Uterus (tissue), 4 donors: Measurements from ENCODE around the gene FAHD1. TPM values are rescaled to one million over a fixed set of nuclear protein-coding genes. Genes with fewer than 3 reads are reported as not detected.

Source experiments
- DNase-seq, 2 donors: peaks; one replicate each; pipeline ENCODE4 v3.0.0-alpha.2; 2019 to 2020
- H3K27ac ChIP-seq, 2 donors: fragments of 200-600 bp; sonication (generic); 1 replicate in 1 of 2; 2 replicates in 1 of 2; pipeline ENCODE4 v1.5.1; 2016 to 2018
- H3K27me3 ChIP-seq, 2 donors: fragments of 200-600 bp; sonication (generic); one replicate each; pipeline ENCODE4 v1.5.1; 2018 to 2019; ENCODE audit warnings: control low read depth in 1 of 2
- H3K36me3 ChIP-seq, 2 donors: fragments of 200-600 bp; sonication (generic); one replicate each; pipeline ENCODE4 v1.5.1; 2019; ENCODE audit warnings: control low read depth in 1 of 2
- H3K4me1 ChIP-seq, 2 donors: fragments of 200-600 bp; sonication (generic); one replicate each; pipeline ENCODE4 v1.5.1; 2018 to 2019; ENCODE audit warnings: control low read depth in 1 of 2
- H3K4me3 ChIP-seq, 2 donors: fragments of 200-600 bp; sonication (generic); 1 replicate in 1 of 2; 2 replicates in 1 of 2; pipeline ENCODE4 v1.5.1; 2018 to 2019; ENCODE audit warnings: mild to moderate bottlenecking in 1 of 2
- H3K9me3 ChIP-seq, 2 donors: fragments of 200-600 bp; sonication (generic); one replicate each; pipeline ENCODE4 v1.5.1; 2019; ENCODE audit warnings: control low read depth in 1 of 2
- CTCF ChIP-seq, 4 experiments: fragments of 200-600 bp in 2 of 4; fragments of 450-650 bp in 2 of 4; sonication (generic) in 2 of 4; IDR thresholded peaks; one replicate each; pipeline ENCODE4 v1.5.1; 2016 to 2019; ENCODE audit warnings: antibody characterized with exemption in 4 of 4, mild to moderate bottlenecking in 2 of 4, moderate library complexity in 1 of 4
- POLR2A ChIP-seq, 2 donors: fragments of 450-650 bp; IDR thresholded peaks; one replicate each; pipeline ENCODE4 v1.6.1; 2016; ENCODE audit warnings: antibody characterized with exemption in 2 of 2, mild to moderate bottlenecking in 1 of 2, moderate library complexity in 1 of 2
- intact Hi-C: fragments of 100-400 bp; cut with DNase I; formaldehyde crosslinking; loops from one replicate; pipeline ENCODE4 v1.15.1; 2023; ENCODE audit warnings: low total_unique reads
- total RNA-seq, 4 donors: library from RNA; depleted of rRNA in 3 of 4; stranded (reverse); fragments of >200 nt in 3 of 4; gene quantifications; one replicate each; pipeline versions ENCODE4 v1.1.0 to v1.2.4, GENCODE V29; 2014 to 2023
- donor health status: DM: yes; HTN: yes; CAD: no.

FAHD1 gene
- total RNA-seq, 4 donors from 2014 or later, result 3.5 to 115 (median 22.2) TPM

GRCh38 chr16:1820946-1821290 lies 6.1 kb upstream of the FAHD1 start:
- Histone ChIP-seq H3K4me3 (no peak overlapping the region), H3K4me1 (peaks cover 0 to 9% of the 10 kb centered on the region in 2 donors), H3K27ac (no peak overlapping the region), H3K9me3 (no peaks in the 10 kb centered on the region), H3K36me3 (no peaks in the 10 kb centered on the region), H3K27me3 (no peaks in the 10 kb centered on the region)
- intact Hi-C loops, result no loop called here
- TF ChIP-seq POLR2A (IDR thresholded peaks at IDR 0.05) (no peak), CTCF (IDR thresholded peaks at IDR 0.05) (no peak)
- DNase-seq, result no peak

GRCh38 chr16:1821861-1822611 lies 5.0 kb upstream of the FAHD1 start:
- no peak for TF ChIP-seq CTCF (IDR thresholded peaks at IDR 0.05)
- TF ChIP-seq POLR2A (IDR thresholded peaks at IDR 0.05), result no peak
- no peak for DNase-seq
- no peak overlapping the region for H3K4me3 ChIP-seq
- H3K36me3 ChIP-seq, result no peaks in the 10 kb centered on the region
- H3K27me3 ChIP-seq, result no peaks in the 10 kb centered on the region
- peaks cover 0 to 9% of the 10 kb centered on the region in 2 donors for H3K4me1 ChIP-seq
- intact Hi-C loops, result no loop called here
- no peaks in the 10 kb centered on the region for H3K9me3 ChIP-seq
- no peak overlapping the region for H3K27ac ChIP-seq

GRCh38 chr16:1822801-1823200 lies 4.2 kb upstream of the FAHD1 start:
- Histone ChIP-seq H3K27me3 (no peaks in the 10 kb centered on the region), H3K9me3 (no peaks in the 10 kb centered on the region), H3K36me3 (no peaks in the 10 kb centered on the region), H3K4me1 (peaks cover 0 to 11% of the 10 kb centered on the region in 2 donors), H3K27ac (no peak overlapping the region), H3K4me3 (no peak overlapping the region)
- intact Hi-C loops, result no loop called here
- no peak for DNase-seq
- TF ChIP-seq CTCF (IDR thresholded peaks at IDR 0.05) (no peak), POLR2A (IDR thresholded peaks at IDR 0.05) (no peak)

GRCh38 chr16:1823821-1824220 lies 3.2 kb upstream of the FAHD1 start:
- intact Hi-C loops, result no loop called here

More at GRCh38 chr16:1823821-1824220, 3.2 kb upstream of the FAHD1 start:
- Histone ChIP-seq H3K27ac (no peak overlapping the region), H3K27me3 (no peaks in the 10 kb centered on the region), H3K36me3 (no peaks in the 10 kb centered on the region), H3K4me3 (no peak overlapping the region), H3K4me1 (peaks cover 0 to 12% of the 10 kb centered on the region in 2 donors), H3K9me3 (no peaks in the 10 kb centered on the region)
- DNase-seq, result no peak
- TF ChIP-seq CTCF (IDR thresholded peaks at IDR 0.05), result no peak
- TF ChIP-seq POLR2A (IDR thresholded peaks at IDR 0.05), result no peak
